Erythroblast (primary cell): ENCODE results near the gene HOXB13.

Experiments
- GATA1 ChIP-seq: IDR thresholded peaks from 2 replicates; pipeline ENCODE4 v1.6.1; 2011; ENCODE audit warnings: low read depth, mild to moderate bottlenecking, control low read depth, low read length, moderate library complexity
- POLR2A ChIP-seq: IDR thresholded peaks from 2 replicates; pipeline ENCODE4 v1.6.1; 2011; ENCODE audit warnings: mild to moderate bottlenecking, low read length

GRCh38 chr17:48711128-48711527 is 17.4 kb downstream of the HOXB13 start:
- TF ChIP-seq POLR2A, result no peak
- no peak for TF ChIP-seq GATA1
